Effector memory CD8-positive, alpha-beta T cell (primary cell): Measurements from ENCODE around the gene HOMER3.
"Not testable (repeated sequence)": the region's sequence is repeated elsewhere in the genome, so short reads cannot be mapped to it uniquely, and the experiment has no call there.

Experiments used
- ATAC-seq: fragments of 150-1000 bp; cut with Tn5 transposase; replicated peaks from 2 replicates; pipeline ENCODE4 v1.10.0; 2021; ENCODE audit warnings: mild to moderate bottlenecking, moderate library complexity
- DNase-seq, 3 experiments: peaks; one replicate each; pipeline ENCODE4 v3.0.0; 2021
- H3K27ac Mint-ChIP-seq, 2 donors: one replicate each; pipeline ENCODE4 v1.8.0; 2022; ENCODE audit warnings: mild to moderate bottlenecking in 2 of 2, mixed read lengths in 2 of 2, moderate library complexity in 2 of 2
- H3K27me3 Mint-ChIP-seq, 2 donors: one replicate each; pipeline ENCODE4 v1.8.0; 2022; ENCODE audit warnings: mixed read lengths in 2 of 2
- H3K36me3 Mint-ChIP-seq: one replicate; pipeline ENCODE4 v1.8.0; 2022; ENCODE audit warnings: mild to moderate bottlenecking, moderate library complexity, mixed read lengths; ENCODE audit not compliant: insufficient read depth
- H3K4me1 Mint-ChIP-seq, 2 donors: one replicate each; pipeline ENCODE4 v1.8.0; 2022; ENCODE audit warnings: low read depth in 2 of 2, mixed read lengths in 2 of 2
- H3K4me3 Mint-ChIP-seq, 2 donors: one replicate each; pipeline ENCODE4 v1.8.0; 2022; ENCODE audit warnings: mild to moderate bottlenecking in 2 of 2, mixed read lengths in 2 of 2, moderate library complexity in 2 of 2
- H3K9me3 Mint-ChIP-seq, 2 donors: one replicate each; pipeline ENCODE4 v1.8.0; 2022; ENCODE audit warnings: mixed read lengths in 2 of 2

The HOMER3 gene

GRCh38 chr19:18910801-18911436 lies 30.1 kb downstream of the HOMER3 start:
- Mint-ChIP-seq H3K4me3 (no peak overlapping the region), H3K27ac (no peak overlapping the region), H3K36me3 (peaks cover 74% of the 10 kb centered on the region), H3K4me1 (peaks cover 10 to 19% of the 10 kb centered on the region in 2 donors), H3K27me3 (no peaks in the 10 kb centered on the region), H3K9me3 (no peaks in the 10 kb centered on the region)
- ATAC-seq (no peak), DNase-seq (no peak)

- Mint-ChIP-seq H3K27ac (no peak overlapping the region), H3K36me3 (peaks cover 74% of the 10 kb centered on the region), H3K4me3 (no peak overlapping the region), H3K9me3 (no peaks in the 10 kb centered on the region), H3K27me3 (no peaks in the 10 kb centered on the region), H3K4me1 (peaks cover 8 to 17% of the 10 kb centered on the region in 2 donors)
- no peak for DNase-seq
- no peak for ATAC-seq
These were observed 31.0 kb downstream of the HOMER3 start for GRCh38 chr19:18910010-18910409.

DNA sequence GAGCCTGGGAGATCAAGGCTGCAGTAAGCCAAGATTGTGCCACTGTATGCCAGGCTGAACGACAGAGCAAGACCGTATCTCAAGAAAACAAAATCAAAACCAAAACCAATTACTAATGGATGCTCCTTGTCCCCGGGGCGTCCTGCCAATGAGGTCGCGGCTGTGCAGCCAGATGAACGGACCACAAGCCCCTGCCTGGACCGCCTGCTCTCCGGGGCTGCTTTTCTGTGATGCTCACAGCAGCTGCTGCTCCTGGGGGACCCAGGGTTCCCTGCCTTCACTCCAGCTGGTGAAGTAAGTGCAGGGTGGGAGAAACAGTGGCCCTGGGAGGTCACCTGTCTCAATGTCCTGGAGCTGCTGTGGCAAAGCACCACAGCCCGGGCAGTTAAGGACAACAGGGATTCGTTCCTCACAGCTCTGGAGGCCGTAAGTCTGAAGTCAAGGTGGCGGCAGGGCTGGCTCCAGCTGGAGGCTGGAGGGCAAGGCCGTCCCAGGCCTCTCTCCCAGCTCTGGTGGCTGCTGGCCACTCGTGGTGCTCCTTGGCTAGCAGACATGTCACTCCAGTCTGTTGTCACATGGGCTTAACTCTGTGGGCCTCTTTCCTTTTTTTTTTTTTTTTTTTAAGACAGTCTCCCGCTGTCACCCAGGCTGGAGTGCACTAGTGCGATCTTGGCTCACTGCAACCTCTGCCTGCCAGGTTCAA lies 31.9 kb downstream of the HOMER3 start:
- ATAC-seq (no peak), DNase-seq (no peak)
- H3K27ac Mint-ChIP-seq, result no peak overlapping the region
- H3K9me3 Mint-ChIP-seq, result no peaks in the 10 kb centered on the region
- H3K4me1 Mint-ChIP-seq, result peaks cover 6 to 11% of the 10 kb centered on the region in 2 donors
- no peak overlapping the region for H3K4me3 Mint-ChIP-seq
- H3K27me3 Mint-ChIP-seq, result no peaks in the 10 kb centered on the region
- H3K36me3 Mint-ChIP-seq, result peaks cover 74% of the 10 kb centered on the region

- H3K9me3 Mint-ChIP-seq, result no peaks in the 10 kb centered on the region
- H3K36me3 Mint-ChIP-seq, result peaks cover 75% of the 10 kb centered on the region
- no peak for ATAC-seq
- no peaks in the 10 kb centered on the region for H3K4me1 Mint-ChIP-seq
- no peak for DNase-seq
- no peaks in the 10 kb centered on the region for H3K27me3 Mint-ChIP-seq
- H3K27ac Mint-ChIP-seq, result no peak overlapping the region
- H3K4me3 Mint-ChIP-seq, result no peak overlapping the region
These were observed 34.2 kb downstream of the HOMER3 start for GRCh38 chr19:18906605-18907519.

DNA sequence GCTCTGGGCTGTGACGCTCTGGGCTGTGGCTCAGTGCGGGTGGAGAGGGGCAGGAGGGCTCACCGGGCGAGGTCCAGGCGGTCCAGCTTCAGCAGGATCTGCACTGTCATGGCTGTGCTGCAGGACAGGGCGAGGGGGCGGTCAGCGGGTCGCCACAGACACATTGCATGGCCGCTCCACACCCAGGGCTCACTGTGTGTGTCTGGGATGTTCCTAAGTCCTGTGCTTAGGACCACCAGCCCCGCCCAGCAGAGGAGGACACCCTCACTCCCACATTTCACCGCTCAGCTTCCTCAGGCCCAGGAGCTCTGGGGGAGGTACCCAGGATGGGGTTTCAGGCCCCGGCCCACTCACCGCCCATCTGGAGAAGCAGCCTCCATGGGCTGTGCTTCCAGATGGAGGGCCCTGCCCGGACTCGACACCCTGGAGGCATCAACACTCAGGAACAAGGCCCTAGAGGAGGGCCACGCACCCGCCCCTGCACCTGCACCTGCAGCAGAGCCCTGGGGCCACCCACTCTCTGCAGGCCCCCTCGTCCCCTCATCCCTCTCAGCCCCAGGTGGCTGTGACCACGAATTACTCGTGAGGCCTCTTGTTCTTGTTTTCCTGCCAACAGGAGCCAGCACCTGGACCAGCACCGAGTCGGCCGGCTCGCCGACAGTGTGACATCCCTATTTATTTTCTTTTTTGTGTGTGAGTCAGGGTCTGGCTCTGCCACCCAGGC lies 35.3 kb downstream of the HOMER3 start:
- Mint-ChIP-seq H3K9me3 (no peaks in the 10 kb centered on the region), H3K4me1 (no peaks in the 10 kb centered on the region), H3K4me3 (peak overlapping the region in 1 of 2 donors; percentile 21), H3K27ac (peak overlapping the region in 1 of 2 donors; percentile 80), H3K27me3 (no peaks in the 10 kb centered on the region), H3K36me3 (peaks cover 71% of the 10 kb centered on the region)
- DNase-seq, result no peak
- no peak for ATAC-seq

- no peak for ATAC-seq
- H3K36me3 Mint-ChIP-seq, result peaks cover 67% of the 10 kb centered on the region
- DNase-seq, result no peak
- H3K4me1 Mint-ChIP-seq, result no peaks in the 10 kb centered on the region
- H3K4me3 Mint-ChIP-seq, result peak overlapping the region in 1 of 2 donors; percentile 27
- no peaks in the 10 kb centered on the region for H3K27me3 Mint-ChIP-seq
- no peak overlapping the region for H3K27ac Mint-ChIP-seq
- no peaks in the 10 kb centered on the region for H3K9me3 Mint-ChIP-seq
These were observed 36.0 kb downstream of the HOMER3 start for GRCh38 chr19:18905058-18905456.

GRCh38 chr19:18904334-18905057 lies 36.5 kb downstream of the HOMER3 start:
- H3K27me3 Mint-ChIP-seq, result no peaks in the 10 kb centered on the region
- DNase-seq (no peak), ATAC-seq (no peak)
- H3K4me1 Mint-ChIP-seq, result no peaks in the 10 kb centered on the region
- no peak overlapping the region for H3K27ac Mint-ChIP-seq
- H3K36me3 Mint-ChIP-seq, result peaks cover 62% of the 10 kb centered on the region
- H3K9me3 Mint-ChIP-seq, result no peaks in the 10 kb centered on the region
- peak overlapping the region in 1 of 2 donors; percentile 27 for H3K4me3 Mint-ChIP-seq

DNA sequence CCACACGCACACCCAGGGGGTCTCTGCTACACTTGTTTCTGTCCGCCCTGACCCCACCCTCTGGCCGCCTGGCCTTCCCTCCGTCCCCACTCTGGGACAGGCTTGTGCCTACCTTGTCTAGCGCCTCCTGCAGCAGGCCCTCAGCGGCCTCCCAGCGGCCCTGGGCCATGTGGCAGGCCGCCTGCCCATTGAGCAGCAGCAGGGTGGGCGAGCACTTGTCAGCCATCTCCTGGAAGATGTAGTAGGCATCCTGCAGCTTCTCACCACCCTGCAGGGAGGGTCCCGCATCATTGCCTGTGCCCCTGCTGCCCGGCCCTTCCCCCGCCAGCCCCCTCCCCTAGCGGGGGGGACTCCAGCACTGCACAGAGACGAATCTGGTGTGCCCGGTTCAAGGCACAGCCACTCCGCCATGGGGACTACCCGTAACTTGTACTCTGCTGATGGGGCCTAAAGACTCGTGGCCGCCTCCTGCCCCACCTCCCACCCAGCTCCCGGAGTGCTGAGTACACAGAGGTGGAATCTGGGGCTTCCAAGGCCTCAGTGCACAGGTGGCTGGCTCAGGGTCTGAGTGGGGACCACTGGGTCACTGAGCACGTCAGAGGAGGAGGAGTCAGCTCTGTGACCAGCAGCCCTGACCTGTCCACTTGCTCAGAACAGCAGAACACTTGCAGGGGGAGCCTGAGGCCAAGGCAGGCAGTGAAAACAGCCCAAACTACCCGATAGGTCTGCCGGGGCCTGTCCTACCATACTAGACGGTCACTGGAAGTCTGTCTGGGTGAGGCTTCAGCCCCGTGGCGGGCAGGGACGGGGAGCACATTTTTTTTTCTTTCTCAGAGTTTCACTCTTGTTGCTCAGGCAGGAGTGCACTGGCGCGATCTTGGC lies 37.6 kb downstream of the HOMER3 start:
- Mint-ChIP-seq H3K9me3 (no peaks in the 10 kb centered on the region), H3K36me3 (peaks cover 54% of the 10 kb centered on the region), H3K27me3 (no peaks in the 10 kb centered on the region), H3K27ac (no peak overlapping the region), H3K4me1 (no peaks in the 10 kb centered on the region), H3K4me3 (no peak overlapping the region)
- ATAC-seq (no peak), DNase-seq (no peak)

GRCh38 chr19:18902519-18902918 lies 38.5 kb downstream of the HOMER3 start:
- peak overlapping the region in 1 of 2 donors; percentile 64 for H3K27ac Mint-ChIP-seq
- not testable (repeated sequence) for H3K9me3 Mint-ChIP-seq, ATAC-seq, DNase-seq, H3K27me3 Mint-ChIP-seq, H3K4me1 Mint-ChIP-seq, H3K4me3 Mint-ChIP-seq
- H3K36me3 Mint-ChIP-seq, result peaks cover 52% of the 10 kb centered on the region

DNA sequence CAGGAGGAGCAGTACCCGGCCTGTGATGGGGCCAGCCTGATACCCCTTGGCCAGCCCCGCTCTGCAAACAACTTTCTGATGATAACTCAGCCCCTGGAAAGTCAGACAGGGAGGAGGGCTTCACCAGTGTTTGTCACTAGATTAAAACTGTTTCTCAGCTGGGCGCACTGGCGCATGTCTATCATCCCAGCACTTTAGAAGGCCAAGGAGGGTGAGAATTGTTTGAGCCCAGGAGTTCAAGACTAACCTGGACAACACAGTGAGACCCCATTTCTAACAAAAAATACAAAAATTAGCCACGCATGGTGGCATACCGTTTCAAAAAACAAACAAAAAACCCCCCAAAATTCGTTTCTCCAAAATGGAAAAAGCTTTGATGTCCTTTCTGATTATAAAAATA lies 39.5 kb downstream of the HOMER3 start:
- H3K27me3 Mint-ChIP-seq, result peaks cover 13 to 15% of the 10 kb centered on the region in 2 donors
- H3K4me1 Mint-ChIP-seq, result peaks cover 9 to 13% of the 10 kb centered on the region in 2 donors
- DNase-seq (no peak), ATAC-seq (no peak)
- no peak overlapping the region for H3K4me3 Mint-ChIP-seq
- H3K27ac Mint-ChIP-seq, result no peak overlapping the region
- H3K36me3 Mint-ChIP-seq, result peaks cover 45% of the 10 kb centered on the region
- H3K9me3 Mint-ChIP-seq, result no peaks in the 10 kb centered on the region

DNA sequence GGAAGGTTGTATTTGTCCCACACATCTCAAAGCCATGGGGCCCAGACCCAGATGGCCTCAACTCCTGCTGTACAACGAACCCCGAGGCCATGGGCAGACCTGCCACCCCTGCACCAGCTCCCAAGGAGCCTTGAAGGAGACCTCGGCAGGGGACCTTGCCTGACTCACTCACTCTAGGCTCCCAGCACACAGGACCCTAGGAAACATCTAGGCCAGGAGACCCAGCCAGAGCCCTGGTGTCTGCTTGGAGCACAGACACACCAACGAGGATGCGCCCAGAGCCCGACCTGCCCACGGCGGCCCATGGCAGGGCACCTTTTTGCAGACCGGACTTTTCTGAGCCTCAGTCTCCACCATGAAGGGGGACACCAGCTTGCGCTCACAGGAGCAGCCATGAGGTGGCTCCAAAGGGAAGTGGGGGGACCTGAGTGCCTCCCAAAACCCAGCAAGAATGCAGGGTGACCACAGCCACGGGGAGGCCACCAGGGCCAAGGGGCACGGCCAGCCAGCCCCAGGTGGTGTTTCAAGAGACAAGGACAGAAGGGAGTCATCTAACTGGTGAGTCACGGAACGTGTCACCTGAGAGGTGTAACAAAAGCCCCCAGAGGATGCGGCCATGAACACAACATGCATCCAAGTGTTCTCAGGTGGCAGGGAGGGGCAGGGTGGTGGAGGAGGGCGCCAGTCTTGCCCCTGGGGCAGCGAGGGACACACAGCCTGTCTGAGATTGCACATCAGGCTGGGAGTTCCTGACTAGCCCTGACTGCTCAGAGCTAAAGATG lies 40.1 kb downstream of the HOMER3 start:
- Mint-ChIP-seq H3K4me3 (no peak overlapping the region), H3K27me3 (peaks cover 17 to 20% of the 10 kb centered on the region in 2 donors)
- no peak for DNase-seq

More for the DNA sequence above, 40.1 kb downstream of the HOMER3 start:
- no peaks in the 10 kb centered on the region for H3K9me3 Mint-ChIP-seq
- H3K36me3 Mint-ChIP-seq, result peaks cover 40% of the 10 kb centered on the region
- peak overlapping the region in 1 of 2 donors; percentile 8 for H3K27ac Mint-ChIP-seq
- peaks cover 11 to 15% of the 10 kb centered on the region in 2 donors for H3K4me1 Mint-ChIP-seq
- no peak for ATAC-seq
